GM21515 (cell line): Measurements from ENCODE around the gene C10orf71.

Source experiments
- ATAC-seq: cut with Tn5 transposase; IDR thresholded peaks from one replicate; pipeline ENCODE4 v1.9.1; 2021; ENCODE audit not compliant: unreplicated experiment

The C10orf71 gene

DNA sequence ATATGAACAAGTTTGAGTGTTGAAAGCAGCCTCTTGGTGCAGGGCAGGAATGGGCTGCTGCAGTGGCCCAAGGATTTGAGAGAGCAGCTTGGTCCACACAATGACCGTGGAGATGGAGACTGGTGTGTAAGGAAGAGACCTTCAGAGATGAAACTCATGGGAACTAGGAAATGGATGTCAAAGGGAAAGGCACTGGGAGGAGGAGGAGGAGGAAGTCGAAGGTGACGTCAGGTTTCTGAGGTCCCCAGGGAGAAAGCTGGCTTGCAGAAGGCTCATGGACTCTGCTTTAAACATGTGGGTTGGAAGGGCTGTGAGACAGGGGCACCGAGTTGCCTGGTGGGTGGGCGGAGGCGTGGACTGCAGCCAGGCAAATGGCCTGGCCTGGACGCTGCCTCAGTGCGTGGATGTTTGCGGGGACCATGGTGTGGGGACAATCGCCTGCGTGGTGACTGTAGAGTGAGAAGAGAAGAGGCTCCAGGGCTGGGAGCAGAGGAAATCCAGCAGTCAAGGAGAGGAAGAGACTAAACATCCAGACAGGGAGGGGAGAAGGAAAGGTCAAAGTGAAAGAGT, 14.6 kb downstream of the C10orf71 start:
- no peak for ATAC-seq

DNA sequence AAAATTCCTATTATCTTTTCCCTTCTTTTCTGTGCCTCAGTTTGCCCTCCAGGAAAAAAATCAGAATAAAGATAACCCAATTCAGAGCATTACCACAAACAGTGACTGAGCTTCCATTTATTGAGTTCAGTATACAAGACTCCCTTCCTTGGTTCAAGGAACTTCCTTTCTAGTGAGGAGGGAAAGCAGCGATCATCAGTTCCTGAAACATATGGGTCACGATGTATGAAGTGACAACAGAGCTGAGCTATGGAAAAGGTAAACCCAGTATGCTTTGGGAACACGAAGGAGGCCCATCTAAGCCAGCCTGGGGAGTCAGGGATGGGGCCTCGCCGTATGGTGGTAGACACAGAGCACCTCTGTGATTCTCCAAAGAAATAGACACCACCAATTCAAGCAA, 15.8 kb downstream of the C10orf71 start:
- ATAC-seq: no peak

DNA sequence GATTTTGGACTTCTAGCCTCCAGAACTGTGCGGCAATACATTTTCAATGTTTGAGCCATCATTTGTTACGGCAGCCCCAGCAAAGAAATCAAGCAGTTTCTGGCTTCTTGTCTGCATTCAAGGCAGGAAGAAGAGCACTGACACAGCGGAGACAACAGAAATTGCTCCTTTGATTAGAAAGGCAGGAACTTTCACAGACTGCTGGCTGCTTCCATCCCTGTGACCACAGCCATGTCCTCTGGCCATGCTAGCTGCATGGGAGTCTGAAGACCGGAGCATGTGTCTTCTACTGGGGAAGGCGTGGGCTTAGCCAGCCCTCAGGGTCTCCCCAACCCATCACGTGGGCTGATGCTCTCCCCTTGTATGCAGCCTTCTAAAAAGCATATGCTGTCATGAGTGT, 19.1 kb downstream of the C10orf71 start:
- no peak for ATAC-seq

DNA sequence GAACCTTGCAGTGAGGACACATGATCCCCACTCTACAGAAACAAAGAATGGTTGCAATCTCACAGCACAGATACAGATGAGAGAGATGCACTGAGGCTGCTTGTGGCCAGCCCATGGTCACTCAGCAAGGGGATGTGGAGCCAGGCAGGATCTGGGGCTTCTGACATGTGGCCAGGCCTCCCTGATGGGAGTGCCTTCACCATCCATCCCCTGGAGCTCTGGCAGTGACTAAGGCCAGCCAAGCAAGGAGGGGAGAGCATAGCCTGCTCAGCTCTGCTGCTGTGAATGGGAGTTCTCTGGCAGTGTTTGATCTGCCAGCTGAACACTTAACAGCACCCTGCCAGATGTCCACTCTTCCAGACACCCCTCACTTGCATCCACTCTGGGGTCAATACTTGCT, 19.8 kb downstream of the C10orf71 start:
- ATAC-seq: no peak

DNA sequence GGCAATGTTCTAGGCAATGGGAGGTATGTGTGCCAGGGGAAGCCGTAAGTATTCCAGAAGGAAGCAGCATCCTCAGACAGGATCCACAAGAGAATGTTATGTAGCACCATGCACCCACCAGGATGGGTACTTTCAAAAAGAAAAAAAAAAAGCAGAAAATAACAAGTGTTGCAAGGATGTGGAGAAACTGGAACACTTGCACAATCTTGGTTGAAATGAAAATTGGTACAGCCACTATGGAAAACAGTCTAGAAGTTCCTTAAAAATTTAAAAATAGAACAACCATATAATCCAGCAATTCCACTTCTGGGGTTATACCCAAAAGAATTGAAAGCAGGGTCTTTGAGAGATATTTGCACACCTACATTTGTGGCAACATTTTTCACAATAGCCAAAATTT, 20.2 kb downstream of the C10orf71 start:
- ATAC-seq: no peak

DNA sequence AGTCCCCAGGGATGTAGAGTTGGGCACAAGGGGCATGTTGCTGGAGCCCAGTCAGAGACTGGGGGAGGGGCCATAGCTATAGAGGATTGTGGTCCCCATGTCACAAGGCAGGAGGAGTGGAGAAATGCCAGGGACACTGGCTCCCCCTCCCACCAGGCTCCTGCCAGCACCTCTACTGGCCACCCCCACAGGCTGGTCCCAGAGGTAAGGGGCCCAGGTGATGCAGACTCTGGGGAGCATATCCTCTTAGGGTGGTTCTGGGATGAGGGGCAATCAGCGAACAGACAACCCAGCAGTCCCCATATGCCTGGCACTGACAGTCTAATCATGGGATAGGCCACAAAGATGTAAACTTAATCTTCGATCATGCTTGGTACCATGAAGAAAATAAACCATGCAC, 21.2 kb downstream of the C10orf71 start:
- ATAC-seq: no peak

DNA sequence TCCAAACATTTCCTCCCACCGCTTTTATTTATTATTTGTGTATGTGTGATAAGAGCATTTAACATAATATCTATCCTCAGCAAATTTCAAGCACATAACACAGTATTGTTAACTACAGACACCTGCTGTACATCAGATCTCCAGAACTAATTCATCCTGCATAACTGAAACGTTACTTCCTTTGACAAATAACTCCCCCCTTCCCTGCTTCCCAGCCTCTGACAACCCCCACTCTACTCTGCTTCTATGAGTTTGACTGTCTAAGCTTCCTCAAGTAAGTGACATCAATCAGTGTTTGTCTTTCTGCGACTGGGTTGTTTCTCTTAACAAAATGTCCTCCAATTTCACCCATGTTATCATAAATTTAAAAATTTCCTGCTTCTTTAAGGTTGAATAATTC, 22.1 kb downstream of the C10orf71 start:
- no peak for ATAC-seq

DNA sequence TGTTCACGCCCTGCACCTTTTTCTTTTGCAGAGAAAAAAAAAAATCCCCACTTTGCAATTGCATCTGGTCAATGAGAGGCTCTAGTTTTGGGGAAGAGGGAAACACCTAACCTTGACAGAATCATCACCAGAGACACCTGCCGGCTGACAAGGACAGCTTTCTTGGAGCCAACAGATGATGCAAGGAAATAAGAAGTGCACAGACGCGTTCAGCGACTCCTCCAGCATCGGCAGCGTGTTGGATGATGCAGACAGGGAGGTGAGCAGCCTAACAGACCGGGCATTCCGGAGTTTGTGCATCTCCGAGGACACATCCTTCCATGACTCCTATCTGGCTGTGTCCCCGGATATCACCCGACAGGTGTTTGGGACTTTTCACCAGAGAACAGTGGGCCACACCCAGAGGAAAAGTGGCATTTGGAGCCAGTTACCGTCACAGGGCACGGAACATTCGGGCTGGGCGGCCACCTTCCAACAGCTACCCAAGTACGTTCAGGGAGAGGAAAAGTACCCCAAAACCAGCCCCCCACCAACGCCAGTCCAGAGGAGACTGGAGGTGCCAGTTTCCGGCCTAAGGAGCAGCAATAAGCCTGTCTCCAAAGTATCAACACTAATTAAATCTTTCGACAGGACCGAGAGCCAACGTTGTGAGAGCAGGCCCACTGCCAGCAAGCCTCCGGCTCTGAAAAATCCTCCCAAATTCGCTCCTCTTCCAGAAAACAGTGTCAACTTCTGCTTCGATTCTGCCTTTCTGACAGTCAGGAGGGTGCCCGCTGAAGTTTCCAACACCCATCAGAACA, 23.6 kb downstream of the C10orf71 start:
- no peak for ATAC-seq

DNA sequence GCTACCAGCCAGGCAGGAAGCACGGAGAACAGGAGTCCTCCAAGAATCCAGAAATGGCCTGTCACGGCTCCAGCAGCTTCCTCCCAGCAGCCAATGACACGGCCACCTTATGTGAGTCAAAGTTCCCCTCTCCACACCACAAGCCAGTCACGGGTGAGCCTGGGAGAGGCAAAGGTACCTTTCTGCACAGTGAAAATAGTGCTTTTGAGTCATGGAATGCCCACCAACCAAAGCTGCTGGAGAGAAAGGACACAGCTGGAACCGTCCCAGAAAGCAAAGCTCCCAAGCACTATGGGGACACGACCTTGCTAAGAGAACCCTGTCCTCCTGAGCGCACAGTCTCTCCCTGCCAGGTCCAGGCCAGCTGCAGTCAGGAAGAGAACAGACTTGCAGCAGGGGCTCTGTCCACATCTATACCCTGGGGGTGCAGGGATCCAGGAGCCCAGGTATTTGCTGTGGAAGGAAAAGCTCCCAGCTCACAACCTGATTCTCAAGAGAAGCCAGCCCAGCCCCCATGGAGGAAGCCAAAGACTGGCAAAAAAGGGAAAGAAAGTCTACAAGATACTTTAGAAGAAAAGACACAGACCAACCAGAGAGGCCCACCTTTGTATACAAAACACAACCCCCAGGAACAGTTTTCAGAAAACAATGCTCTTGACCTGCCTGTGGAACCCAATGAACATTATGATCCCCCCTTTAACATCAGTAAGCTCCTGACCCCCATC, 24.4 kb downstream of the C10orf71 start:
- no peak for ATAC-seq

DNA sequence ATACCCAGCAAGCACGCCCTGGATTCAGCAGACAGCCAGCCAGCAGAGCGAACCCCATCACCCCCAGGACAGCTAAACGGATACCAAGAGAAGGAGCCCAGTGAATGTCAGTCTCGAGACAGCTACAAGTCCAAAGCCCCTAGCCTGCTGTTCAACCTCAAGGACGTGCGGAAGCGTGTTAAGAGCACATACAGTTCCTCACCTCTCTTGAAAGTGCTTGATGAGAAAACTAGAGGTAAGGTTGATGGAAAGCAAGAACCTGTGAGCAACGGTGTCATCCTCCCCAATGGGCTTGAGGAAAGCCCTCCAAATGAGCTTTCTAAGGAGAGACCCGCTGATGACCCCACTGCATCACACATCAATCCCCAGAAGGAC, 24.9 kb downstream of the C10orf71 start:
- no peak for ATAC-seq

DNA sequence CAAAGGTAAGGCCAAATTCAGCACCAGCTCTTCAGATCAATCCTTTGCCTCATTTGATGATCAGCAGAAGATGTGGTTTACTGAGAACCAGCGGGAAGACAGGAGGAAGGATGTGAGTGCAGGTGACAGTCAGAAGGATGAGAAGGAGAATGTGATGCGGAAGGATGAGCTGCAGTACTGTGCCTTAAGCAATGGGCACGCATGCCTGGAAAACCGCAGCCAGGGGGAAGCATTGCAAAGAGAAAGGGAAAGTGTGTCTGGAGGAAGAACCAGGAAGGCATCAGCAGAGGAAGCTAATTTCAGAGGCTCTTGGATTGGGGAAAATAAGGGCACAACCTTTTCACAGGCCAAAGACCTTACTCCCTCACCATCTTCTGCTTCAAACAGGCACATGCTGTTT, 25.7 kb downstream of the C10orf71 start:
- ATAC-seq: no peak

DNA sequence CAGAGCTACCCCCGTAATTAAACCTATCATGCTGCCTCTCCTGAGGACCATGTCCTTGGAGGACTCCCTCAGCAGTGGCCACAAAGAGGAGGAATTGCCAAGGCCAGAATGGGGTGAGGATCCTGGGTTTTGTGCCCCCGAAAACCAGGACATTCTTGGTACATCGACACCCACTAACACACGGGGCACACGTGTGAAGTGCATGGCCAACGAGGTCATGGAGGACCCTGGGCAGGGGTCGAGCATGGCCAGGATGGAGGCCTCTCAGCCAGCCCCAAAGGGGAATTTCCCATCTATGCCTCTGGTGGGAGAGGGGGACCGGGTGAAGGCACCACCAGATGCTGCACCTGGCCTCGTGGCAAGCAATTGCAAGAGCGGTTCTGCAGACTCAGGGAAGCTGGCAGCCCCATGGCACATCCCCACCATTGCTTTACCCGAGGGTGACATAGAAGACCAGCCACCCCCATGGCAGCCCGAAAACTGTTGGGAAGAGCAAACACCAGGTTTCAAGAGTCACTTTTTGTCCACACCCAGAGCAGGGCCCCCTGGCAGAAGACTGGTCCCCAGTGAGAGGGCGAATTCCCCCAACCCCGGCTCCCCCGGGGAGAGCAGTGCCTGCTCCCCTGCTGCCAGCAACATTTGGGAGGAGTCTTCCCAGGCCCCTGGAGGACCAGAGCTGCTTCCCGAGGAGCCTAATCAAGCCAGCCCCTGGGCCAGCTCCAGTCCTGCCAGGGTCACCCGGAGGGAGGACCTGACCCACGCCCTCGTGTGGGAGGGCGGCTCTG, 26.4 kb downstream of the C10orf71 start:
- ATAC-seq: no peak

DNA sequence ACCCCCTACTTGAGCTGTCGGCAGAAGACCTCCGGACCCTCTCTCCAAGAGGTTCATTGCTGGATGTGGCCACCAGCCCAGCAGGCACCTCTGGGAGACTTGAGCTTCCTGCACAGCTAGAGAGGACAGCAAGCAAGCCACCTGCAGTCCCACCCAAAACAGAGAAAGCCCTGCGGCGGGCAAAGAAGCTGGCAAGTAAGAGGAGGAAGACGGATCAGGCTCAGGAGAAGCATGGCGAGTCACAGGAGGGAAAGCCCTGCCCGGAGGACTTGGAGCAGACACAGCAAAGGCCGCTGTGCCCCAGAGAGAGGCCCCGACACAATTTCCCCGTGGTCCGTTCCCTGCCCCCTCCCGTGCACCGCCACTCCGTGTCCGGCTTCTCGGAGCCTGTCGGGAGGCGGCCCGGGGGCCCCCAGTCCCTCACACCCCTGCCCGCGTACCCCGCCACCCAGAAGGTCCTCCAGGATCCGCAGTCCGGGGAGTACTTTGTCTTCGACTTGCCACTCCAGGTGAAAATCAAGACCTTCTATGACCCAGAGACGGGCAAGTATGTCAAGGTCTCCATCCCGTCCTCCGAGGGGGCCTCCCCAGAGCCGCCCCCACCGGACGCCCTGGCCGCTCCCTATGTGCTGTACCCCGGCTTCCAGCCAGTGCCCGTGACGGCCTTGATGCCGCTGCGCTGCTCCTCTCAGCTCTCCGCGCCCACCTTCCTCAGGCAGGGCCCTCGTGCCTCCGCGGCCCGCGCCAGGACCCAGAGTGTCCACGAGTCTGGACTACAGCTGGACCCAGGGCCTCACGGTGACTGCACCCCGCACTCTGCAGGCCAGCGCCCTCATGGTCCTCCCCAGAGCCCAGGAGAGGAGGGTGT, 27.2 kb downstream of the C10orf71 start:
- ATAC-seq: no peak

DNA sequence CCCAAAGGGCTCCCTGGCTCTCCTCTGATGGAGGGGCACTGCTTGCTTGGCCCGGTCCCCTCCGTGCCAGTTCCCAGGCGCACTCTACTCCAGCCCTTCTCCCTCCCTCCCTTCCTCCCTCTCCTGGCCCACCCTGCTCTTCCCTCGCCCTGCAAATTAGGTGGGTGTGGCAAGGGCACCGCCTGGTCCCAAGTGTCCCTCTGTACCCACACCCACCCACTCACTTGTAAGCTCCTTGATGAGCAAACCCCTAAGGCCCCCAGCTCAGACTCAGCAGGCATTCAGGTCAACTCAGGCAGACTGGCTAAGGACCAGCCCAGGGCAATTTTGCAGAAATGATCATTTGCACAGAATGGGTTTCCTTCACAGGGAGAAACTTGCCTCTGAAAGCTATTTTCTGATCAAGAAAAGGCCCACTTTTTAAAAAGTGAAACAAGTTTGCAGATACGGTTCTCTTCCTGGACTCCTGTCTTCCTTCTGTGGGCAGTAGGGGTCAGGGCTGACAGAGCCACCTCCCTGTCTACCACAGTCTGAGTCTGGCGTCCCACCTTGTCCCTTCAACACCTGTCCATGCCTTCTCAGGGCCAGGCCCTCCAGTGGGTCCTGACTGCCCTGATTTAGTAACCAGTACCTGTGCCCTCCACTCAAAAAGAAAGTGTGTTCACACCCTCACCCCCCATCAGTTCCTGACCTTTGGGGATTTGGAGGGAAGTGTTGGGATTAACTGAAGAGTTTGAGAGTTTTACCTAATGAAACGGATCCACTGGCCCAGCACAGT, 28.3 kb downstream of the C10orf71 start:
- ATAC-seq: no peak

DNA sequence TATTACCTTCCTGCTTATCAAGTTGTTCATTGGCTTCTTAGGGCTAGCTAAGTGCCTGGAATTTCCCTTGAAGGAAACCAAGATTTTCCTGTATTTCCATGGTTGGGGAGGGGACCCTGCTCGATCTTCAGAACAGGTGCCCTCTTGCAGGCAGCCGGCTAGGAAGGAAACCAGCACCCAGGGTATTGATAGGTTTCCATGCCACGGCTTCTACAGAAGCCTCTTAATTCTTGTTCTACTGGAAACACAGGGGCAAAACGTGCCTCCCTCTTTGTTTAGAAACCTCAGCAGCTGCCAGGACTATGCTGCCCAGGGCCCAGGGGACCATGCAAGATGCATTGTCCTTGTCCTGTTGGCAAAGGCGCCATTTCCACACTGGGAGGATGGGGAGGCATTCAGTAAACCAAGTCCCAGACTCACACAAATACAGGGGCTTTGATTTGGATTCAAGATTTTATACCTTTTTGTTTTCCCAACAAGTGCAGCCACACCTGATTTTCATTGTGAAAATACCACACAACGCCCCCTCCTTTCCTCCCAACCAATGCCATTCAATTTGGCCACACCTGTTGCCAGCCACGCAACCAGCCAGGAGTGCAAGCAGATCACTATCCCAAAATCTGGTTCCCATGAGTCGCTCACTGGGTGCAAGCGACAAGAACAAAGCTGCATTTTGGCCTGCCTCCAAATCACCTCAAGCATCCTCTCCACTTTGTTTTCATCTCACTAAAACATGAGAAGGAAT, 29.6 kb downstream of the C10orf71 start:
- ATAC-seq: no peak

DNA sequence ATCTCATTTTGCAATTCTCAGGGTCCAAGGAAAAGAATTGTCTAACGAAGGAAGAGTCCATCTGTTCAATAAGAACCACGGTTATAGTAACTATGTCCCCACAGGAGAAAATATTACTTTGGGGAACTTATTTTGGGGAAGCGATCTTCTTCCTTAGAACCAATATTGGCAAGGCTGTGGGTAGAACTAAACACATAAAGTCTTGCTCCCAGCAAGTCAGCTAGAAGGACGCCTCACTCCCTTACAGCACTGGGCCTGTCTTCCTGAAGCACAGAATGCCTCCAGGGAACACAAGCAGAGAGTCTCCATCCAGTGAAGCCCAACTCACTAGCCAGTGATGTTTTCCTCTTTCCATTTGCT, 30.2 kb downstream of the C10orf71 start:
- ATAC-seq: no peak

DNA sequence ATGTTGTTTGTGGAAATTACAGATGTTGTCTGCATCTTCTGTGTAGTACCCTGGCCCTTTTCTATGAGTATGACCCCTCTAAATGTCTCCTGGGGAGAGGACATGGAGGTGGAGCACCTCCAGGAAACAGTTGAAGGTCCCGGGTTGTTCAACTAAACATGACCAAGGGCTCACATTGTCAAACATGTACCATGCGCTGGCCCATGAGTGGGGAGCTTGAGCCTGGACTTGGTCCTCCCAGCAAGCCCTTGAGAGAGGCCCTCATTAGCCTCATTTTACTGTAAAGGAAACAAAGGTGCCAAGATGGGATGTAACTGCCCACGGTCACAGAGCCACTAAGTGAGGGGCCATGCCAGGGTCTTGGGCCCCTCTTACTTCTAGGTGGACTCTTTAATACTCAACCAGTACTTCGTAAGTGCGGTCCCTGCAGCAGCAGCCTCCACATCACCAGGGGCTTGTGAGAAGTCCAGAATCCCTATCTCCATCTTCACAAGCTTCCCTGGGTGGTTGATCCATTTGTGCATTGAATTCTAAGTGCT, 31.2 kb downstream of the C10orf71 start:
- ATAC-seq: no peak

DNA sequence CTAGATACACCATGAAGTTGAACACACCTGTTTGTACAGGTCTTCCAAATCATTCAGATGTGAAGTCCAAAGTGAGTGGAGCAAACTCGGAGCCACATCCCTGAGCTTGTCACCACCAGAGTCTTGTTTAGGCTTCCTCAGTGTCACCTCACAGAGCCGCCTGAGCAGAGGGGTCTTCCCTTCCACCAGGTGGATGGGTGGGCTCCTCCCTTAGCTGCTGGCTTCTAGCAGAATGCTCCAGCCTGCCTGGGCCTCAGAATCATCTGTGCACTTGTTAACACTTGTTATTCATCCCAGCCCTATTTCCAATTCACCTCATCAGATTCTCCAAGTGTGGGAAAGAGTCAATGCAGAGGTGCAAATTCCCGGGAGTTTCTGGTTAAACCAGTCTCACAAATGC, 32.5 kb downstream of the C10orf71 start:
- no peak for ATAC-seq

DNA sequence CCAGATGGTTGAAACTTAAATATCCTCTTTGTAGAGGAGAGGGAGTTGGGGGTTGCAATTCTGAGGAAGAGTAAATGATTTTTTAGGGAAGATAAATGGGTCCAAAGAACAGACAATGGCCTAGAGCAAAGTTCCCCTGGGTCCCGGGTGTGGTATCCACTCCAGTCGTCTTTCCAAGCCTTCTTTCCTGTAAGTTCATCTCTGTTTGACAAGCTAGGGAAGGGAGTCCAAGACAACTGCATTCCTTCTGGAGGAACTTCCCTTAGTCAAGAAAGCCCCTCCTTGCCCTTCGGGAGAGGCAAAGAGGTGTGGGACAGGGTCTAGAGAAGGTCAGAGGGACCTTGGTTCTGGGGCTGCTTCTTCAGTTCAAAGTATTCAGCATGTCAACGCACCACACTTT, 33.4 kb downstream of the C10orf71 start:
- ATAC-seq: no peak
